ENCODE measurements around the gene TAS1R2.

The TAS1R2 gene

DNA sequence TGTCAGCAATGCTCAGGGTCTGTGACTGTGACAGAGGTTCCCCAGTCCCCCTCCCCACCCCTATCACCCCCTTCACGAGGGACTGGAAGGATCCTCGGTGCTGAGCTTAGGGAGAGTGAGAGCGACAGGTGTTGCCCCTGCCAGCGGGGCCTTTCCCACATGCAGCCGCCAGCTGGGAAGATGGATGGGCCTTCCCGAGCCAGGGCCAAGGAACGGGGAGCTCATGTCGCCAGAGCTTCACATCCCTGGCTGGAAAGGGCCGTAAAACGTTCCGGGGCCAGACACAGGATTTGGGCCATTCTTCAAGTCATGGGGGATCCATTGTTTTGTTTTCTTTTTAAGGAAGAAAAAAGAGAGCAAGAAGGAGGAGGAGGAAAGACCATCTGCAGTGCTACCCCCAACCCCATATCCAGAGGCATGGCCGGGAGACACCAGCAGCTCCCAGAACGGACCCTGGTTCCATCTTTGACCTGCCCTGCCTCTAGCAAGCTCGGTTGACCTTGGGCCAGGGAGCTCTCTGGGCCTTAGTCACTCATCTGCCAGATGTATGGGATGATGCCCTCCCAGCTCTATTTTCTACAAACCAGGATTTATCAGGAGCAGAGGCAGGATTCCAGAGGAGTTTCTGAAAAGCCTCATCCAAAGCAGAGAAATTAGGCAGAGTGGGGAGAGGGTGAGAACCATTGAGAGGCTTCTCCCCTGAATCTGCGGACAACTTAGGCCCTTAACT lies 54.1 kb downstream of the TAS1R2 start:
- TF ChIP-seq, protein P1, sequence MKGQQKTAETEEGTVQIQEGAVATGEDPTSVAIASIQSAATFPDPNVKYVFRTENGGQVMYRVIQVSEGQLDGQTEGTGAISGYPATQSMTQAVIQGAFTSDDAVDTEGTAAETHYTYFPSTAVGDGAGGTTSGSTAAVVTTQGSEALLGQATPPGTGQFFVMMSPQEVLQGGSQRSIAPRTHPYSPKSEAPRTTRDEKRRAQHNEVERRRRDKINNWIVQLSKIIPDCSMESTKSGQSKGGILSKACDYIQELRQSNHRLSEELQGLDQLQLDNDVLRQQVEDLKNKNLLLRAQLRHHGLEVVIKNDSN (IDR thresholded peaks at IDR 0.05): no peak
- TF ChIP-seq TAF1 (IDR thresholded peaks at IDR 0.05; ENCODE audit: low read depth): no peak
- TF ChIP-seq YY1 (IDR thresholded peaks at IDR 0.05; ENCODE audit: low read depth): no peak
- TF ChIP-seq CEBPB (IDR thresholded peaks at IDR 0.05): no peak
- TF ChIP-seq, protein P2, sequence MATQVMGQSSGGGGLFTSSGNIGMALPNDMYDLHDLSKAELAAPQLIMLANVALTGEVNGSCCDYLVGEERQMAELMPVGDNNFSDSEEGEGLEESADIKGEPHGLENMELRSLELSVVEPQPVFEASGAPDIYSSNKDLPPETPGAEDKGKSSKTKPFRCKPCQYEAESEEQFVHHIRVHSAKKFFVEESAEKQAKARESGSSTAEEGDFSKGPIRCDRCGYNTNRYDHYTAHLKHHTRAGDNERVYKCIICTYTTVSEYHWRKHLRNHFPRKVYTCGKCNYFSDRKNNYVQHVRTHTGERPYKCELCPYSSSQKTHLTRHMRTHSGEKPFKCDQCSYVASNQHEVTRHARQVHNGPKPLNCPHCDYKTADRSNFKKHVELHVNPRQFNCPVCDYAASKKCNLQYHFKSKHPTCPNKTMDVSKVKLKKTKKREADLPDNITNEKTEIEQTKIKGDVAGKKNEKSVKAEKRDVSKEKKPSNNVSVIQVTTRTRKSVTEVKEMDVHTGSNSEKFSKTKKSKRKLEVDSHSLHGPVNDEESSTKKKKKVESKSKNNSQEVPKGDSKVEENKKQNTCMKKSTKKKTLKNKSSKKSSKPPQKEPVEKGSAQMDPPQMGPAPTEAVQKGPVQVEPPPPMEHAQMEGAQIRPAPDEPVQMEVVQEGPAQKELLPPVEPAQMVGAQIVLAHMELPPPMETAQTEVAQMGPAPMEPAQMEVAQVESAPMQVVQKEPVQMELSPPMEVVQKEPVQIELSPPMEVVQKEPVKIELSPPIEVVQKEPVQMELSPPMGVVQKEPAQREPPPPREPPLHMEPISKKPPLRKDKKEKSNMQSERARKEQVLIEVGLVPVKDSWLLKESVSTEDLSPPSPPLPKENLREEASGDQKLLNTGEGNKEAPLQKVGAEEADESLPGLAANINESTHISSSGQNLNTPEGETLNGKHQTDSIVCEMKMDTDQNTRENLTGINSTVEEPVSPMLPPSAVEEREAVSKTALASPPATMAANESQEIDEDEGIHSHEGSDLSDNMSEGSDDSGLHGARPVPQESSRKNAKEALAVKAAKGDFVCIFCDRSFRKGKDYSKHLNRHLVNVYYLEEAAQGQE (IDR thresholded peaks at IDR 0.05; ENCODE audit: low read depth): no peak
- TF ChIP-seq EGR1 (IDR thresholded peaks at IDR 0.05): no peak
- no peak for TF ChIP-seq NFIC (IDR thresholded peaks at IDR 0.05)
- TF ChIP-seq TCF12 (IDR thresholded peaks at IDR 0.05; ENCODE audit: low read depth): no peak
- no peak for TF ChIP-seq EP300 (IDR thresholded peaks at IDR 0.05; ENCODE audit: borderline replicate concordance)
- TF ChIP-seq TEAD4 (IDR thresholded peaks at IDR 0.05): no peak
- TF ChIP-seq FOXM1 (IDR thresholded peaks at IDR 0.05; ENCODE audit: borderline replicate concordance, low read depth): no peak
- no peak for TF ChIP-seq ZBTB7A (IDR thresholded peaks at IDR 0.05; ENCODE audit: low read depth)
- TF ChIP-seq CREB1 (IDR thresholded peaks at IDR 0.05; ENCODE audit: low read depth): no peak
- TF ChIP-seq RAD21 (IDR thresholded peaks at IDR 0.05; ENCODE audit: low read depth): no peak
- TF ChIP-seq, protein P3, sequence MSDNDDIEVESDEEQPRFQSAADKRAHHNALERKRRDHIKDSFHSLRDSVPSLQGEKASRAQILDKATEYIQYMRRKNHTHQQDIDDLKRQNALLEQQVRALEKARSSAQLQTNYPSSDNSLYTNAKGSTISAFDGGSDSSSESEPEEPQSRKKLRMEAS (IDR thresholded peaks at IDR 0.05): no peak

DNA sequence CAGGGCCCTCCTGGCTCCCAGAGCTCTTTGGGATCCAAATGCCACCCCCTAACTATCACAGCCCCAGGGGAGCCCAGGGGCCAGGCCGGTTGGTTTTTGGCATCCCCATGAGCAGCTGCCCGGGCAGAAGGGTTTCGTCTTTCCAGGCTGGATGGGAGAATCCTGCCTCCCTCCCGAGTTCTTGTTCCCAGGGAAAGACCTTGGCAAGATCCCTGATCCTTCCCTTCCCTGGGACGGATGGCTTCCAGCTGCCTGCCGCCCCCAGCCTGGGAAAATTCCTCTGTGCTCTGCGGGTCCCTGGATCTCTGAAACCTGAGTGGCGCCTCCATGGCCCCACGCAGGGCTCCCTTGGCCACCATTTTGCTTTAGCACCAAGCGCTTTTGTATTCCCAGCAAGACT lies 55.6 kb downstream of the TAS1R2 start:
- TF ChIP-seq, protein P3 (IDR thresholded peaks at IDR 0.05): no peak
- TF ChIP-seq NFIC (IDR thresholded peaks at IDR 0.05) (no peak), FOXM1 (IDR thresholded peaks at IDR 0.05; ENCODE audit: borderline replicate concordance, low read depth) (no peak), ZBTB7A (IDR thresholded peaks at IDR 0.05; ENCODE audit: low read depth) (no peak), CEBPB (IDR thresholded peaks at IDR 0.05) (no peak), TAF1 (IDR thresholded peaks at IDR 0.05; ENCODE audit: low read depth) (no peak), TEAD4 (IDR thresholded peaks at IDR 0.05) (no peak), EP300 (IDR thresholded peaks at IDR 0.05; ENCODE audit: borderline replicate concordance) (no peak), TCF12 (IDR thresholded peaks at IDR 0.05; ENCODE audit: low read depth) (no peak), CREB1 (IDR thresholded peaks at IDR 0.05; ENCODE audit: low read depth) (no peak)
- TF ChIP-seq, protein P2 (IDR thresholded peaks at IDR 0.05; ENCODE audit: low read depth): no peak

DNA sequence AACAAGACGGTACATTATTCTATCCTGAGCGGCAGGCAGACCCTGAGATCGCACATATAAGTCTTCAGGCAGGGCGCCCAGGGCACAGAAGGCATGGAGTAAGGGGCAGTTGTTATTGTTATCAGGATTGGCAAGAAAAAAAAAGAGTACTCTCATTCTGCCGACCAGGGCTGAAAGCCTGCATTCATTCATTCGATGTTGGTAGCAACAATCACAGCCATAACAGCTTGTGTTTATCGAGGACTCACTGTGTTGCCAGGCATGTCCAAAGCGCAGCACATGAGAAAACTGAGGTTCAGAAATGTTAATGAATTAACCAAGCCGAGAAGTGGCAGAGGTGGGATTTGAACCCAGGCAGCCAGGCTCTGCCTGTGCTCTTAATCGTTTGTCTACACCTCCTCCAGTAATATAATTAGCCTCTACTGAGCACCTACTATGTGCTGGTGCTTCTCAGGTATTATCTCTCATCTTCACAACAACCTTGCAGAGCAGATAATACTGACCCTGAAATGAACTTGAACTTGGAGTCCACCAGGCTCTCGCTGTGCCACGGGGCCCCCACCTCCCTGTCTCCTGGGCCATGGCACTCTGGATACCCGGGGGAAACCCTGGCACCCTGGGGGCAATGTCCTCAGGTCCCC lies 56.2 kb downstream of the TAS1R2 start:
- TF ChIP-seq, protein P3 (IDR thresholded peaks at IDR 0.05): no peak
- no peak for TF ChIP-seq TEAD4 (IDR thresholded peaks at IDR 0.05)
- TF ChIP-seq FOXM1 (IDR thresholded peaks at IDR 0.05; ENCODE audit: borderline replicate concordance, low read depth): no peak
- TF ChIP-seq YY1 (IDR thresholded peaks at IDR 0.05; ENCODE audit: low read depth): no peak
- TF ChIP-seq RAD21 (IDR thresholded peaks at IDR 0.05; ENCODE audit: low read depth): no peak

DNA sequence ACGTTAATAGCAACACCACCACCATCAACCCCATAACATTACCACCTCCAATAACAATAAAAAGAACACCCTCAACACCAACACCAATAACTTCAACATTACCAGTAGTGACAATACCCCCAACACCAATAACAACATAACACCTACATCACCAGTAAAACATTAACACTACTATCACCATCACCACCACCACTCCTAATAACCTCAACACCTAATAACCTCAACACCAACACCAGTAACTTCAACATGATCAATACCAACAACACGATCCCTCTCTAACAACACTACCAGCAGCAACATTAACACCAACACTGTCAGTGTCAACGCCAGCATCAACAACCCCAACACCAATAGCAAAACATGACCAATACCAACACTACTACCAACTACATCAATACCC lies 57.2 kb downstream of the TAS1R2 start:
- TF ChIP-seq CEBPB (IDR thresholded peaks at IDR 0.05): no peak

DNA sequence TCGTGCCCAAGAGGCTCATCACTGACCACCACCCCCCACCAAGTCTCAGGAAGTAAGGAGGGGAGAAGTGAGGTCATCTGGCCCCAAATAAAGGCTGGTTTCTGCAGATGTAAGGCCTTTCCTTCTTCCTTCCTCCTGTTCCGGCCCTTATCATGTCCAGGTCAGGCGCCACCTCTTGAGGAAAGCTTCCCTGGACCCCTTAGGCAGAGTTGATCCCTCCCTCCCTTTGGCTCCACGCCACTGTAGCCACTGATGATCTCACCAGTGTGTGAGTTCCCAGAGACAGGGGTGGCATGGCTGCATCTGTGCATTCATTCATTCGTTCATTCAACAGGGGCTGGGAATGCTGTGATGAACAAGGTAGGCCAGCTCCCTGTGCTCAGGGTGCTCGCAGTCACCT lies 59.2 kb downstream of the TAS1R2 start:
- no peak for TF ChIP-seq CEBPB (IDR thresholded peaks at IDR 0.05)
- TF ChIP-seq NFIC (IDR thresholded peaks at IDR 0.05): no peak
- TF ChIP-seq, protein P1 (IDR thresholded peaks at IDR 0.05): no peak
- TF ChIP-seq EGR1 (IDR thresholded peaks at IDR 0.05): no peak
- TF ChIP-seq, protein P3 (IDR thresholded peaks at IDR 0.05): no peak
- TF ChIP-seq TCF12 (IDR thresholded peaks at IDR 0.05; ENCODE audit: low read depth): no peak

DNA sequence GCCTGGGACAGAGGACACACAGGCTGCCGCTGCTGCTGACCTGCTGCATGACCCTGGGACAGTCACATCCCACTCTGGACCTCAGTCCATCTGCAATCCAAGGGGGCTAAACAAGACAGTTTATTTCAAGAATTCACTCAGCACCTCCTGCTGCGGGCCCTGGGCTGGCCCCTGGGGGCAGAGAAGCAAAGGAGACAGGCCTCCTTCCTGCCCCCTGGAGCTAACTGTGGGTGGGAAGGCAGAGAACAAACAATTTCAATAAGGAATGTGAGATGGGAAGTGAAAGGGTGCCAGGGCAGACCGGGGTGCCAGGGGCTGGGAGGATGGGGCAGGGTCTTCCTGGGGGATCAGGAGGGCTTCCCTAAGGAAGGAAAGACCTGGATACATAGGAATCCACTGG lies 60.0 kb downstream of the TAS1R2 start:
- TF ChIP-seq, protein P3 (IDR thresholded peaks at IDR 0.05): no peak
- no peak for TF ChIP-seq YY1 (IDR thresholded peaks at IDR 0.05; ENCODE audit: low read depth)
- no peak for TF ChIP-seq FOXM1 (IDR thresholded peaks at IDR 0.05; ENCODE audit: borderline replicate concordance, low read depth)
- TF ChIP-seq NFIC (IDR thresholded peaks at IDR 0.05): no peak
- TF ChIP-seq EP300 (IDR thresholded peaks at IDR 0.05; ENCODE audit: borderline replicate concordance): no peak
- no peak for TF ChIP-seq ZBTB7A (IDR thresholded peaks at IDR 0.05; ENCODE audit: low read depth)
- TF ChIP-seq, protein P2 (IDR thresholded peaks at IDR 0.05; ENCODE audit: low read depth): no peak
- no peak for TF ChIP-seq CREB1 (IDR thresholded peaks at IDR 0.05; ENCODE audit: low read depth)
- no peak for TF ChIP-seq RAD21 (IDR thresholded peaks at IDR 0.05; ENCODE audit: low read depth)
- TF ChIP-seq TEAD4 (IDR thresholded peaks at IDR 0.05): no peak
- TF ChIP-seq, protein P1 (IDR thresholded peaks at IDR 0.05): no peak
- no peak for TF ChIP-seq EGR1 (IDR thresholded peaks at IDR 0.05)
- no peak for TF ChIP-seq TCF12 (IDR thresholded peaks at IDR 0.05; ENCODE audit: low read depth)
- TF ChIP-seq CEBPB (IDR thresholded peaks at IDR 0.05): no peak
- TF ChIP-seq TAF1 (IDR thresholded peaks at IDR 0.05; ENCODE audit: low read depth): no peak
